GM19452 (cell line): ENCODE data around the gene MYCL.

Experiments used
- ATAC-seq: cut with Tn5 transposase; IDR thresholded peaks from one replicate; pipeline ENCODE4 v1.9.1; 2021; ENCODE audit not compliant: unreplicated experiment

Gene MYCL, protein sequence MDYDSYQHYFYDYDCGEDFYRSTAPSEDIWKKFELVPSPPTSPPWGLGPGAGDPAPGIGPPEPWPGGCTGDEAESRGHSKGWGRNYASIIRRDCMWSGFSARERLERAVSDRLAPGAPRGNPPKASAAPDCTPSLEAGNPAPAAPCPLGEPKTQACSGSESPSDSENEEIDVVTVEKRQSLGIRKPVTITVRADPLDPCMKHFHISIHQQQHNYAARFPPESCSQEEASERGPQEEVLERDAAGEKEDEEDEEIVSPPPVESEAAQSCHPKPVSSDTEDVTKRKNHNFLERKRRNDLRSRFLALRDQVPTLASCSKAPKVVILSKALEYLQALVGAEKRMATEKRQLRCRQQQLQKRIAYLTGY

GRCh38 chr1:39901714-39902459 is at the start of gene MYCL:
Gene MYCL (minus strand): TSS chr1:39901917. CDS start chr1:39901434, 483 bp downstream.
- ATAC-seq: peak; percentile 67

GRCh38 chr1:39949891-39950290 is 48.2 kb upstream of the MYCL start:
- ATAC-seq: no peak

GRCh38 chr1:39947260-39947659 is 45.5 kb upstream of the MYCL start:
- no peak for ATAC-seq

DNA sequence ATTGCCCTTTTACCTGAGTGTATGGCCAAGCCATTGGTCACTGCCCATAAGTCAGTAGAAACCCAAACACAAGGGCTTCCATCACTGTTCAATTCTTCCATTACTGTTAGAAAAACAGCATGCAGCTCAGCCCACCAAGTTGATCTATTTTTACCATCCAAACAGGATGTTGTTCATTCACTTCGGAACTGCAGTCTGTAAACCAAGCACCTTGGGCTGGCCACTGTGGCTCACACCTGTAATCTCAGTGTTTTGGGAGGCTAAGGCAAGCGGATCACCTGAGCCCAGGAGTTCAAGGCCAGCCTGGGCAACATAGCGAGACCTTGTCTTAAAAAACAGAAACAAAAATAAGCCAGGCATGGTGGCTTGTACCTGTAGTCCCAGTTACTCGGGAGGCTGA is 44.5 kb upstream of the MYCL start:
- no peak for ATAC-seq

- ATAC-seq: no peak
Measured at GRCh38 chr1:39944410-39945112, 42.8 kb upstream of the MYCL start.

GRCh38 chr1:39943471-39944290 is 42.0 kb upstream of the MYCL start:
- ATAC-seq: no peak

DNA sequence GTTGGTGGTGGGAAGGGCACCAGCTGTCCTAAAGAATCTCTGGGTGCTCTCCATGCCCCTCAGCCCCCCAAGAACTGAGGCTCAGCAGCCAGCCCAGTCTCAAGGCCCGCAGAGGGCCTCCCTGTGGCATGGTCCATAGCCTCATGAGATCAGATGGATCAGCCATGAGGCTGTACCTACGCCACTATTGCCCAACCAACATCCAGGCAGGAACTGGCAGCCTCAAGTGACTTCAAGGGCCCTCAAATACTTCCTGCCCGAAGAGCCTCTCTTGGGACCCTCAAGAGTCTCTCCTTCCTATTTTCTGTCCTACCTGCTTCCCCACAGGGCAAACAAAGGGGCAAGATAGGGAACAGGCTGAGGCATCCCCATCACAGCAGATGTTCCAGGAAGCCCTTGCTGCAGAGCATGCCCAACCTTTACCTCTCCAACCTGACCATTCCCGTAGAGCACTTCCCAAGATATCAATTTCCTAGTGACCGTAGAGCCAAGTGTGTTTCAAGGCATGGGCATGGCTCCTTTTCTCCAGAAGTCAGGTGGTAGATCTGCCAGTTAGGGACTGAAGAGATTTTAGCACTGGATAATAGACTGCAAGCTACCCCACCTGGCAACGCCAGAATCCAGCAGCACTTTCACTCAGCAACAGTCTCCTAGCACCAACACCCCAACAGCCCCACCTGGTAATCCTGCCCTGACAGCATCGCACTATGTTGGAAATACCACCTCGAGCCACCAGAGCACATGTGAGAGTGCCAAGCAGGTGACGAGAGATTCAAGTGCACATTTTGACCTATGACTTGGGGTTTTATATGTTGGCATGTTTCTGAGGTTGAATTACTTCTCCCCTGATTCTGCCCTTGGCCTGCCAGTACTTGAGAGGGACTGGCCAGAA is 39.5 kb upstream of the MYCL start:
- ATAC-seq: no peak

GRCh38 chr1:39940253-39940652 is 38.5 kb upstream of the MYCL start:
- ATAC-seq: no peak

DNA sequence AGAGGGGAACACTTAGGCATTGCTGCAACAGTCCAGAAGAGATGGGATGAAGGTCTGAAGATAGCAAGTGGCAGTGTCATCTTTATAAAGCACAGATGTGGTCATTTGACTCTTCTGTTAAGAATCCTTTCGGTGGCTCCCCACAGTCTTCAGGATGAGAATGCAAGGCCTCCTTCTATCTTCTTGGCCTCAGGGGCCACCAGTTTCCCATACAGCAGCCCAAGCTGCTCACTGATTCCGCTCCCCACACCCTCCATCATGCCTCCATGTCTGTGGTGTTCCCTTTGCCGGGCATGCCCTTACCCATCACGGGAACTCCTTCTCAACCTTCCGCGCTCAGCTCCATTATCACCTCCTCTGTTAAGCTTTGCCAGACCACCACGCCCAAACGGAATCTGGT is 37.1 kb upstream of the MYCL start:
- no peak for ATAC-seq

DNA sequence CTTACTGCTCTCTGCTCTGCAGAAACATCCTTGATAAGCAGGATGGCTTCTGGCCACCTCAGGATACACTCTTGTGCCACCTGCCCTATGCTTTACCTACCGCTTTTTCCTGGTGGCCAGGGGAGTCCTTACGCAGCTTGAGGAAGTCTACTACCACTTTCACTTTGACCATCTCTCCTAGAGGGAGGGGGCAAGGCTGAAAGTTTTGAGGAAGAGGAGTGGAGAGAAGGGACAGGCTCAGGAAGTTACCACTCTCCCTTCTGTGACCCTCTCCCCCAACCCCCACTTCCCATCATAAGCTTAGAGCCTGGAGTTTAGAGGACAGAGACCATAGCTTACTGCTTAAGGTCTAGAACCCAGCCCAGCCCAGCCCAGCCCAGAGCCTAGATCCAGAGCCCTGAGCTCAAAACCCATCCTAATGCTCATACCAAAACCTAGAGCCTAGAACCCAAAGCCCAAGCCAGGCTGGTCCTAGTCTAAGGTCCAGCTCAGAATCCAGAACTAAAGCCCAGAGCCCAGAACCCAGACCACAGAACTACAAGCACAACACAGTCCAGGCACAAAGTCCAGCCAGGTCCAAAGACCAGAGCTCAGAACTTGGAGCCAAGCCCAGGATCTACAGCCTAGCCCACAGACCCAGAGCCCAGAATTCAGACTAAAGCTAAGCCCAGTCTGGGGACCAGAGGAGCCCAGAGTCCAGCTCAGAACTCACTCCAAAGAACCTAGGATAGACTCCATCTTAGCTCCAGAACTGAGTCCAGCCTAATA is 35.2 kb upstream of the MYCL start:
- no peak for ATAC-seq

GRCh38 chr1:39933956-39934941 is 32.5 kb upstream of the MYCL start:
- no peak for ATAC-seq

DNA sequence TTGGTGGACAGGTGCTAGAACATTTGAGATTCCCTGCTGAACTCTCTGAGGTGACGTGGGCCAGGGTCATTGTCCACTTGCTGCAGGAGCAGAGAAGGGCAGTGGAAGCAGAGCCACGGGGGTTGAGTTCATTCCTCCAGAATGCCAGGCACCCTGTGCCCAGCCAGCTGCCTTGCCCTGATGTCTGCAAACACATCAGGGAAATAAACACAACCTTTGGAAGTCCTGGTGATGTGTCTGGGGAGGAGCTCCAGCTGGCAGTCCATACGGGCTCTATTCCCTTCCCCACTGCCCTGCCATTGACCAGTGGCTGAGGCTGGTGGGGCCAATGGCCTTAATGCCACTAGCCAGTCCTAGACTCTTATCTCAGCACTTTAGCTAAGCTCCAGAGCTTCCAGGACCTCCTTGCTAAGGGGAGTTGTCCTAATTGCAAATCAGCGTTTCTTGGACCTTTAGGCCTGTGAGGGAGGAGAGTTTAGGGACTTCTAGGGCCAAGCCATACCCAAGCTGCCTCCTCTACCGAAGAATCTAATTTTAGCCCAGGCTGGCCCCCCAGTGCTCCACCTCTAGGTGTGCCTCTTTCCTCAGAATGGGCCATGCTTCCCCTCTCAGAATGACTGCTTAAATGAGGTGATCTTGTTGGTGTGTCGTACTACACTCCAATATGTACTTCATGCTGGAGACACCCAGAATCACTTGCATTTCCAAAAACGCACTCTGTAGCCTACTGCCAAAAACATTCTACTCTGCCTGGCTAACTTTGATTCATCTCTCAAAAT is 27.3 kb upstream of the MYCL start:
- no peak for ATAC-seq

- ATAC-seq: no peak
Measured at GRCh38 chr1:39927538-39927937, 25.8 kb upstream of the MYCL start.

- no peak for ATAC-seq
Measured at GRCh38 chr1:39926820-39927219, 25.1 kb upstream of the MYCL start.

GRCh38 chr1:39926343-39926793 is 24.7 kb upstream of the MYCL start:
- ATAC-seq: no peak

GRCh38 chr1:39925721-39926342 is 24.1 kb upstream of the MYCL start:
- ATAC-seq: no peak

DNA sequence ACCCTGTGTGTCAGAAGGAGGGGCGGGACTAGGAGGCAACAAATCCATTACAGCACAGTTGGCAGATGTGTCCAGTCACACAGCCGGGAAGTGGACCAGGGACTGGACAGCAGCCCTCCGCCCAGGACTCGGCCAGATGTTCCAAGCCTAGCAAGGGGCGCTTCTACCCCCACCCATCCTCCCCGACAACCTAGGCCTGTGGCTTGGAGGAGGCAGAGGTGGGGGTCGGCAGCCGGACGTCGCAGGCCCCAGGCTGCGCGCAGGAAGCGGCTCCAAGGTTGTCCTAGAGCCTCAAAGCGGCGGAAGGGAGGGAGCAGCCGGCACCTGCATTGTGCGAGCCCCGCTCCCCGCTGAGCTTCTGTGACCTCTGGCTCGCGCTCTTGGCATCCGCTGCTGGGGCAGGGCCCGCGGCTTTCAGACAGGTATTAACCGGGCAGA is 20.6 kb upstream of the MYCL start:
- ATAC-seq: no peak
